Nephron progenitor cell (in vitro differentiated cells): ENCODE data around the gene IL1RL2.

Source experiments
- DNase-seq: peaks from one replicate; pipeline ENCODE4 v3.0.0; 2021
- H3K27ac Mint-ChIP-seq: 2 replicates; pipeline ENCODE4 v1.8.0; 2021; ENCODE audit warnings: mild to moderate bottlenecking, moderate library complexity, mixed read lengths
- H3K27me3 Mint-ChIP-seq: 2 replicates; pipeline ENCODE4 v1.8.0; 2021; ENCODE audit warnings: mild to moderate bottlenecking, low read depth, mixed read lengths; ENCODE audit not compliant: poor library complexity
- H3K36me3 Mint-ChIP-seq: 2 replicates; pipeline ENCODE4 v1.8.0; 2021; ENCODE audit warnings: low read depth, mixed read lengths
- H3K4me1 Mint-ChIP-seq: 2 replicates; pipeline ENCODE4 v1.8.0; 2021; ENCODE audit warnings: mixed read lengths
- H3K4me3 Mint-ChIP-seq: 2 replicates; pipeline ENCODE4 v1.8.0; 2021; ENCODE audit warnings: mild to moderate bottlenecking, moderate library complexity, mixed read lengths
- H3K9me3 Mint-ChIP-seq: 2 replicates; pipeline ENCODE4 v1.8.0; 2021; ENCODE audit warnings: mild to moderate bottlenecking, moderate library complexity, mixed read lengths
- TF ChIP-seq, protein P1 (sequence below): fragments of 200-600 bp; sonication (generic); IDR thresholded peaks from 2 replicates; pipeline ENCODE4 v1.5.0; 2021; ENCODE audit warnings: antibody characterized with exemption

Gene IL1RL2

DNA sequence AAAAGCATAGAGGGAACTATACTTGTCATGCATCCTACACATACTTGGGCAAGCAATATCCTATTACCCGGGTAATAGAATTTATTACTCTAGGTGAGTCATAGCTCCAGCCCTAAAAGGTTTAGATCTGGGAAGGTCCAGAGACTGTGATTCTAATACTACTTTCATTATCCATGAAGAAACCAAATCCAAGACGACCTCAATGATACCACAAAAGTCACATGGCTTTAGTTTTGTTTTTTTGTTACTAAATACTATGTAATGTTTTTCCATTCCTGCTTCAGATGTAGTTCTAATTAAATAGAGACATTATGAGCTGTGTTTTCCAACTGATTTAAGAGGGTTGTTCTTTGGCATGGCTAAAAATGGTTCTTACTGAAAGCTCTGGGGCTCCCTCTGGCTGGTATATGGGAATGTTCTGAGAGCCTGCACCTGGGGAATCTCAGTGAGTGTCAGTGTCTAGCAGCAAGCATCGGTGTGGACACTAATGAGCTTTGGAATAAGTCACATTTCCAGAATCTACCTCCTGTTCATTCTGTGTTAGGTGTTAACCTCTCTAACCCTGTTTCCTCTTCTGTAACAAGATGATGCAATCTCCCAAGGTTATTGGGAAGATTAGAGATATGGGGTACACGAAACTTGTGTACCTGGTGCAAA is 20.5 kb upstream of the IL1RL2 start:
- no peak for DNase-seq
- Mint-ChIP-seq H3K4me1 (no peaks in the 10 kb centered on the region), H3K9me3 (no peaks in the 10 kb centered on the region), H3K27me3 (no peaks in the 10 kb centered on the region), H3K36me3 (no peaks in the 10 kb centered on the region), H3K4me3 (no peak overlapping the region), H3K27ac (no peak overlapping the region)
- TF ChIP-seq, protein P1, sequence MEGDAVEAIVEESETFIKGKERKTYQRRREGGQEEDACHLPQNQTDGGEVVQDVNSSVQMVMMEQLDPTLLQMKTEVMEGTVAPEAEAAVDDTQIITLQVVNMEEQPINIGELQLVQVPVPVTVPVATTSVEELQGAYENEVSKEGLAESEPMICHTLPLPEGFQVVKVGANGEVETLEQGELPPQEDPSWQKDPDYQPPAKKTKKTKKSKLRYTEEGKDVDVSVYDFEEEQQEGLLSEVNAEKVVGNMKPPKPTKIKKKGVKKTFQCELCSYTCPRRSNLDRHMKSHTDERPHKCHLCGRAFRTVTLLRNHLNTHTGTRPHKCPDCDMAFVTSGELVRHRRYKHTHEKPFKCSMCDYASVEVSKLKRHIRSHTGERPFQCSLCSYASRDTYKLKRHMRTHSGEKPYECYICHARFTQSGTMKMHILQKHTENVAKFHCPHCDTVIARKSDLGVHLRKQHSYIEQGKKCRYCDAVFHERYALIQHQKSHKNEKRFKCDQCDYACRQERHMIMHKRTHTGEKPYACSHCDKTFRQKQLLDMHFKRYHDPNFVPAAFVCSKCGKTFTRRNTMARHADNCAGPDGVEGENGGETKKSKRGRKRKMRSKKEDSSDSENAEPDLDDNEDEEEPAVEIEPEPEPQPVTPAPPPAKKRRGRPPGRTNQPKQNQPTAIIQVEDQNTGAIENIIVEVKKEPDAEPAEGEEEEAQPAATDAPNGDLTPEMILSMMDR, result no peak

DNA sequence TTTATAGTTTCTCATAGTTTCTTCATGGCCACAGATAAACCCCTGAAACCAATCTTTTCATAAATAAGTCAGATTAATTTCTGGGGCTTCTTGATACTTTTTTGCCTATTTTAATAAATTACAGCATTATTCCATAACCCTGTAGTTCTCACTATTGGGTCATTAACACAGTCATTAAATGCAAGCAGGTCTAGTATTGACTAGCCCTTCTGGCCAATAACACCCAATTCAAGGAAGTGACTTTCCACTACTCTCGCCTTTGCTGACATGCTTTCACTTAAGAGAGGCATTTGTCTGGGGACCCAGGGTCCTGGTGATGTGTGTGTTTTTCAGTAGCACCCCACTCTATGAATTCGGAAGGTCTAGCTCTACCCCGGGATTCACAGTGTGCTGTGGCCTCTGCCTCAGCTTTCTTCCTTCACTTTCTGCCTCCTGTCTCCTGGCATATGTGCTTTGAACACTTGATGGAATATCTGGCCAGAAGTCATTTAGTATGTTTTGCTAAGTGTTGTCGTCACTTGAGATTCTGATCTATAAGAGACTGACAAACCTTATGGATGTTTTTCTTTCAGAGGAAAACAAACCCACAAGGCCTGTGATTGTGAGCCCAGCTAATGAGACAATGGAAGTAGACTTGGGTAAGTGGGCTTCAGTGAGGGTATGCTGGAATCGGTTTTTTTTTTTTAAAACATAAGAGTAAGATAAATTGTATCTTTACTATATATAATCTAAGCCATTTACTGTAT is 18.6 kb upstream of the IL1RL2 start:
- H3K27me3 Mint-ChIP-seq, result no peaks in the 10 kb centered on the region

DNA sequence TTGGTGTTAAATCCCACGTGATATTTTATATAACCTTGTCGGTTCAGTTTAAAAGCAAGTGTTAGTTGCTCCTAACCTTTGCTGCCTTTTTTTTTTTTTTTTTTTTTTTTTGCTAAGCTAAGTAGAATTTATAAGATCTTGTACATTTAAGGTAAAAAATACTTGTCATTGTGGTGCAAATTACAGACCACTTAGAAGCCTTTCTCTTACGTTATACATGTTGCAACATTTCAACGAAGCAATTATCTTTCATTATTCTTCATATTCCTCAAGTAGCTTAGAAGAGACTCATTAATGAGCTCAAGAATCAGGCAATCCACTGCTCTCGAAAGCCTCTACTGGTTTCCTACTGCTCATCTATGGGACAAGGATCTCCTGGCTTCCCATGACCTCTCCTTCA is 14.9 kb upstream of the IL1RL2 start:
- no peaks in the 10 kb centered on the region for H3K27me3 Mint-ChIP-seq
- no peaks in the 10 kb centered on the region for H3K9me3 Mint-ChIP-seq
- TF ChIP-seq, protein P1, result no peak
- H3K4me1 Mint-ChIP-seq, result no peaks in the 10 kb centered on the region
- no peak for DNase-seq
- no peaks in the 10 kb centered on the region for H3K36me3 Mint-ChIP-seq
- no peak overlapping the region for H3K4me3 Mint-ChIP-seq
- no peak overlapping the region for H3K27ac Mint-ChIP-seq

More for the DNA sequence above, 18.6 kb upstream of the IL1RL2 start:
- no peak overlapping the region for H3K27ac Mint-ChIP-seq
- no peaks in the 10 kb centered on the region for H3K4me1 Mint-ChIP-seq
- DNase-seq, result no peak
- no peaks in the 10 kb centered on the region for H3K9me3 Mint-ChIP-seq
- TF ChIP-seq, protein P1, result no peak
- H3K4me3 Mint-ChIP-seq, result no peak overlapping the region
- H3K36me3 Mint-ChIP-seq, result no peaks in the 10 kb centered on the region

DNA sequence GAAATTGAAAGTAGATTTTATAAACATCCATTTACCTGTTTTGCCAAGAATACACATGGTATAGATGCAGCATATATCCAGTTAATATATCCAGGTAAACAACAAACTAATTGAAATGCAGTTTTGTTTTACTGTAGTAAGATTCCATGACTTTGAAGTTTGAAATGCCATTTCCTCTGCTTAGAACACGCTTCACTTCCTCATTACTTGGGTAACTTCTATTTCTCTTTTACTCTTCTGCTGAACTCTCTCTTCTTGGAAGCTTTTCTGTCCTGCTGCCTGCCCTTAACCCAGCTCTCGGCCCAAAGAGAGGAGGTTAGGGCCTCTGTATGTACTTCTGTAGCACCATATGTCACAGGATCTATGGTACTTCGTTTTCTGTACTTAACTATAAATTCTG is 14.1 kb upstream of the IL1RL2 start:
- H3K9me3 Mint-ChIP-seq, result no peaks in the 10 kb centered on the region
- no peaks in the 10 kb centered on the region for H3K36me3 Mint-ChIP-seq
- H3K4me1 Mint-ChIP-seq, result peaks cover 7% of the 10 kb centered on the region
- no peak for DNase-seq
- H3K4me3 Mint-ChIP-seq, result no peak overlapping the region
- TF ChIP-seq, protein P1, result no peak
- H3K27me3 Mint-ChIP-seq, result no peaks in the 10 kb centered on the region
- no peak overlapping the region for H3K27ac Mint-ChIP-seq

DNA sequence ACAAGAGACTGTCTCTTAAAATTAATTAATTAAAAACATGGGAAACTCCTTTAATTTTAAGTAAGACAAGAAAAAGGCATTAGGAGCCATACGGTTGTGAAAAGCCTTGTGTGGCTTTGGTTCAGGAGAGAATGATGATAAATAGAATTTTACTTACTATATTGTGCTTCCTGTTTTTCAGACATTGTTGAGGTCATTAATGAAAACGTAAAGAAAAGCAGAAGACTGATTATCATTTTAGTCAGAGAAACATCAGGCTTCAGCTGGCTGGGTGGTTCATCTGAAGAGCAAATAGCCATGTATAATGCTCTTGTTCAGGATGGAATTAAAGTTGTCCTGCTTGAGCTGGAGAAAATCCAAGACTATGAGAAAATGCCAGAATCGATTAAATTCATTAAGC is 10.7 kb upstream of the IL1RL2 start:
- TF ChIP-seq, protein P1, result no peak
- Mint-ChIP-seq H3K4me3 (no peak overlapping the region), H3K36me3 (no peaks in the 10 kb centered on the region), H3K4me1 (peaks cover 24% of the 10 kb centered on the region), H3K27ac (no peak overlapping the region), H3K27me3 (no peaks in the 10 kb centered on the region), H3K9me3 (no peaks in the 10 kb centered on the region)
- no peak for DNase-seq
